VCaP (cell line): ENCODE data around the gene FNDC3B.
A peak's percentile ranks its signal among the peaks of the same experiment; 100 is the strongest.

Experiments used
- H3K27ac ChIP-seq: fragments of 450-650 bp; 2 replicates; pipeline ENCODE4 v1.5.1; 2017
- TF ChIP-seq, protein P1 (sequence below): fragments of 450-650 bp; conservative IDR thresholded peaks from 2 replicates; pipeline ENCODE4 v1.5.1; 2017; ENCODE audit warnings: mild to moderate bottlenecking, moderate library complexity

Gene FNDC3B

DNA sequence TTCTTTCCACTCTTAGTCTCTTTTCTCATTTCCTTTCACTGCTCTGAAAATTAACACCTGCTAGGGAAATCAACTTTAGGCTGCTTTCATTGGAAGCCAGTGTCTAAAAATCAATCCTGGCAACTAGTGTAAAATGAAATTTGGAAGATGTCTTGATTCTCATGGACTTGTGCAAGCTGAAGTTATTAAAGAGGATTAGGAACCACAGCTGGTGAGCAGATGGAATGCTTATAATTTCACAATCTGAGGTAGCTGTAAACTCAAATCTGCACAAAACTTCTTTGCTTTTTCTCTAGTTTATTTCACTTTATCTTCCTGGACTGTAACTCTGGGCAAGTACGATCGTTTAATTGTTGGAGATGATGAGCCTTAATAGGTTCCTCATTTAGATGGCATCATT lies 233.3 kb downstream of the FNDC3B start:
- no peak overlapping the region for H3K27ac ChIP-seq
- TF ChIP-seq, protein P1, sequence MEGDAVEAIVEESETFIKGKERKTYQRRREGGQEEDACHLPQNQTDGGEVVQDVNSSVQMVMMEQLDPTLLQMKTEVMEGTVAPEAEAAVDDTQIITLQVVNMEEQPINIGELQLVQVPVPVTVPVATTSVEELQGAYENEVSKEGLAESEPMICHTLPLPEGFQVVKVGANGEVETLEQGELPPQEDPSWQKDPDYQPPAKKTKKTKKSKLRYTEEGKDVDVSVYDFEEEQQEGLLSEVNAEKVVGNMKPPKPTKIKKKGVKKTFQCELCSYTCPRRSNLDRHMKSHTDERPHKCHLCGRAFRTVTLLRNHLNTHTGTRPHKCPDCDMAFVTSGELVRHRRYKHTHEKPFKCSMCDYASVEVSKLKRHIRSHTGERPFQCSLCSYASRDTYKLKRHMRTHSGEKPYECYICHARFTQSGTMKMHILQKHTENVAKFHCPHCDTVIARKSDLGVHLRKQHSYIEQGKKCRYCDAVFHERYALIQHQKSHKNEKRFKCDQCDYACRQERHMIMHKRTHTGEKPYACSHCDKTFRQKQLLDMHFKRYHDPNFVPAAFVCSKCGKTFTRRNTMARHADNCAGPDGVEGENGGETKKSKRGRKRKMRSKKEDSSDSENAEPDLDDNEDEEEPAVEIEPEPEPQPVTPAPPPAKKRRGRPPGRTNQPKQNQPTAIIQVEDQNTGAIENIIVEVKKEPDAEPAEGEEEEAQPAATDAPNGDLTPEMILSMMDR, result no peak

GRCh38 chr3:172273378-172273777 lies 234.0 kb downstream of the FNDC3B start:
- TF ChIP-seq, protein P1, result no peak
- no peak overlapping the region for H3K27ac ChIP-seq

GRCh38 chr3:172274906-172275305 lies 235.5 kb downstream of the FNDC3B start:
- no peak overlapping the region for H3K27ac ChIP-seq
- TF ChIP-seq, protein P1, result no peak

- H3K27ac ChIP-seq, result no peak overlapping the region
- TF ChIP-seq, protein P1, result no peak
Observed at GRCh38 chr3:172275586-172275985, 236.2 kb downstream of the FNDC3B start.

DNA sequence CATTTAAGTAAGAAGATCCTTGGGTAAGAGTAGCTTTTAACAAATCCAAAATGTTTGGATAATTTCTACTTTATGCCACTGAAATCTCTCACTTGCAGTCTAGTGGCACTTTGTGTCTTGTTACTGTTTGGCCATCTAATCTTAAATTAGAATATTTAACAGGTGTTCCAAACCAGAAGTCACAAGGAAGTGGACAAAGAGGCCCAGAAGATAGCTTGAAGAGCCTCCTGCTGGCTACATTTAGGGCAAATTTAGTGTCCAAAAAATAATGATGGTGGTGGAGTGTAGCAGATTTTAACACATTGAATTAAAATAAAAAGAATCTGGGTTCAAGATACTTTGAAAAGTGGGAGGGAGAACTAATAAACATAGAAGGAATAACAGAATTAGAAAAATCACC lies 236.7 kb downstream of the FNDC3B start:
- no peak overlapping the region for H3K27ac ChIP-seq
- TF ChIP-seq, protein P1, result no peak; the same call in 1 of the 2 replicates

- TF ChIP-seq, protein P1, result no peak
- no peak overlapping the region for H3K27ac ChIP-seq
Observed at GRCh38 chr3:172277151-172277652, 237.8 kb downstream of the FNDC3B start.

GRCh38 chr3:172279191-172279640 lies 239.8 kb downstream of the FNDC3B start:
- TF ChIP-seq, protein P1, result no peak
- H3K27ac ChIP-seq, result peak overlapping the region; percentile 58
